Smooth muscle cell (in vitro differentiated cells): ENCODE measurements around the gene CLDN10. TPM values are rescaled to one million over a fixed set of nuclear protein-coding genes. Genes with fewer than 3 reads are reported as not detected.

Experiments used
- DNase-seq: peaks from one replicate; lab custom pipeline; 2025; ENCODE audit not compliant: unreplicated experiment; lab: John Stamatoyannopoulos, UW
- H2AFZ ChIP-seq: fragments of 200-600 bp; sonication (generic); 2 replicates; pipeline ENCODE4 v1.6.0; 2016; ENCODE audit warnings: antibody characterized with exemption, low read depth, mild to moderate bottlenecking
- H3F3A ChIP-seq: fragments of 200-600 bp; sonication (generic); 2 replicates; pipeline ENCODE4 v1.6.0; 2017; ENCODE audit warnings: antibody characterized with exemption, low read depth
- H3K27ac ChIP-seq: fragments of 200-600 bp; sonication (generic); 2 replicates; pipeline ENCODE4 v1.5.1; 2016; ENCODE audit warnings: low read depth, mild to moderate bottlenecking
- H3K27me3 ChIP-seq: fragments of 200-600 bp; sonication (generic); 2 replicates; pipeline ENCODE4 v1.6.1; 2016; ENCODE audit warnings: low read depth, mild to moderate bottlenecking
- H3K36me3 ChIP-seq: fragments of 200-600 bp; sonication (generic); 2 replicates; pipeline ENCODE4 v1.5.1; 2016; ENCODE audit warnings: low read depth
- H3K4me1 ChIP-seq: fragments of 200-600 bp; sonication (generic); 2 replicates; pipeline ENCODE4 v1.5.1; 2016; ENCODE audit warnings: low read depth
- H3K4me2 ChIP-seq: fragments of 200-600 bp; sonication (generic); 2 replicates; pipeline ENCODE4 v1.6.0; 2016; ENCODE audit warnings: mild to moderate bottlenecking
- H3K4me3 ChIP-seq: fragments of 200-600 bp; sonication (generic); 2 replicates; pipeline ENCODE4 v1.5.1; 2016; ENCODE audit warnings: mild to moderate bottlenecking
- H3K79me2 ChIP-seq: fragments of 200-600 bp; sonication (generic); 2 replicates; pipeline ENCODE4 v1.6.0; 2016; ENCODE audit warnings: low read depth, mild to moderate bottlenecking
- H3K9ac ChIP-seq: fragments of 200-600 bp; sonication (generic); 2 replicates; pipeline ENCODE4 v1.6.0; 2016; ENCODE audit warnings: low read depth
- H3K9me3 ChIP-seq: fragments of 200-600 bp; sonication (generic); replicated peaks from 2 replicates; pipeline ENCODE4 v1.5.1; 2016; ENCODE audit warnings: low read depth
- H4K20me1 ChIP-seq: fragments of 200-600 bp; sonication (generic); 2 replicates; pipeline ENCODE4 v1.6.0; 2016; ENCODE audit warnings: low read depth
- WGBS: methylation state at CpG from one replicate; pipeline ENCODE4 v1.1.7; 2016; ENCODE audit warnings: low lambda C conversion rate; 5-methylcytosine and 5-hydroxymethylcytosine counted together
- polyA plus RNA-seq: library from polyadenylated mRNA; unstranded; fragments of >200 nt; fragmentation: Nextera tagmentation; extraction: Ambion mirVana; gene quantifications from 2 replicates; pipeline ENCODE4 v1.2.1, GENCODE V29; 2016
- total RNA-seq: library from RNA; depleted of rRNA; stranded (reverse); fragments of >200 nt; gene quantifications from 2 replicates; pipeline ENCODE4 v1.2.3, GENCODE V29; 2014
- TF ChIP-seq, protein P1 (sequence below): fragments of 200-600 bp; sonication (generic); IDR thresholded peaks from 2 replicates; pipeline ENCODE4 v1.5.1; 2017; ENCODE audit warnings: borderline replicate concordance, mild to moderate bottlenecking, antibody characterized with exemption; ENCODE audit not compliant: insufficient read depth, poor library complexity, severe bottlenecking

CLDN10 gene
- total and polyA plus RNA-seq, 2 experiments from 2014 or later = 1.5 TPM; not detected in 1

DNA sequence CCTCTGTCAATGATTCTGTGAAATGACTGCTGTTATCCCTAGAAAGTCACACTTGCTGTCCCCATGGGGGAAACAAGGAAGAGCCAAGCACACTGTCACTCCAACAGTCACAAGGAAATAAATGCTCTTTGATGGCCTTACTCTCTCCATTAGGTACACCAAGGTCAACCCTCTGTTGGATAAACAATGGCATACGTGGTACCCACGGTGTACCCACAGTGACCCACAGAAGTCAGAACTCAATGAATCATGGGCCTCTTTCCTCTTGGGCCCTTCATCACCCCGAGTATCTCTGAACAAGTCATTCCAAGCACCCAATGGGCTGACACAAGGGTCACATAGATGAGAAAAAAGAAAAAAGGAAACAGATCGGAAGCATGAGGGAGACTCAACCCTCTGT is 76.6 kb downstream of the CLDN10 start:
- no peak overlapping the region for H3K4me3 ChIP-seq
- H3K79me2 ChIP-seq = no peaks in the 10 kb centered on the region
- H3K9ac ChIP-seq = no peak overlapping the region
- no peaks in the 10 kb centered on the region for H3K9me3 ChIP-seq
- TF ChIP-seq, protein P1, sequence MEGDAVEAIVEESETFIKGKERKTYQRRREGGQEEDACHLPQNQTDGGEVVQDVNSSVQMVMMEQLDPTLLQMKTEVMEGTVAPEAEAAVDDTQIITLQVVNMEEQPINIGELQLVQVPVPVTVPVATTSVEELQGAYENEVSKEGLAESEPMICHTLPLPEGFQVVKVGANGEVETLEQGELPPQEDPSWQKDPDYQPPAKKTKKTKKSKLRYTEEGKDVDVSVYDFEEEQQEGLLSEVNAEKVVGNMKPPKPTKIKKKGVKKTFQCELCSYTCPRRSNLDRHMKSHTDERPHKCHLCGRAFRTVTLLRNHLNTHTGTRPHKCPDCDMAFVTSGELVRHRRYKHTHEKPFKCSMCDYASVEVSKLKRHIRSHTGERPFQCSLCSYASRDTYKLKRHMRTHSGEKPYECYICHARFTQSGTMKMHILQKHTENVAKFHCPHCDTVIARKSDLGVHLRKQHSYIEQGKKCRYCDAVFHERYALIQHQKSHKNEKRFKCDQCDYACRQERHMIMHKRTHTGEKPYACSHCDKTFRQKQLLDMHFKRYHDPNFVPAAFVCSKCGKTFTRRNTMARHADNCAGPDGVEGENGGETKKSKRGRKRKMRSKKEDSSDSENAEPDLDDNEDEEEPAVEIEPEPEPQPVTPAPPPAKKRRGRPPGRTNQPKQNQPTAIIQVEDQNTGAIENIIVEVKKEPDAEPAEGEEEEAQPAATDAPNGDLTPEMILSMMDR = no peak
- 83% methylated on average over 4 of the region's 4 CpGs for WGBS
- no peaks in the 10 kb centered on the region for H3F3A ChIP-seq
- peaks cover 13% of the 10 kb centered on the region for H3K36me3 ChIP-seq
- H3K27me3 ChIP-seq = no peaks in the 10 kb centered on the region
- no peak overlapping the region for H2AFZ ChIP-seq
- peaks cover 6% of the 10 kb centered on the region for H4K20me1 ChIP-seq
- no peak overlapping the region for H3K4me2 ChIP-seq
- H3K4me1 ChIP-seq = no peaks in the 10 kb centered on the region
- no peak overlapping the region for H3K27ac ChIP-seq
- DNase-seq = no peak

Other genes with a start within 250 kb of the CLDN10 start
- 23.6 and 45.3 TPM in 2 replicates for gene DZIP1, start 92.0 kb downstream of the CLDN10 start, total RNA-seq
- 8.2 and 15.2 TPM in 2 replicates for gene DZIP1, start 92.0 kb downstream of the CLDN10 start, polyA plus RNA-seq
- 47.8 and 50.9 TPM in 2 replicates for gene DNAJC3, start 124.4 kb downstream of the CLDN10 start, total RNA-seq
- gene DNAJC3, start 124.4 kb downstream of the CLDN10 start, polyA plus RNA-seq = 15.2 and 15.7 TPM in 2 replicates